NCI-H748 (cell line): ENCODE measurements around the gene ADAMTSL5.
A peak's percentile ranks its signal among the peaks of the same experiment; 100 is the strongest.
"Not testable (repeated sequence)": the region's sequence is repeated elsewhere in the genome, so short reads cannot be mapped to it uniquely, and the experiment has no call there.

Source experiments
- DNase-seq: peaks from one replicate; lab custom pipeline; 2025; ENCODE audit not compliant: unreplicated experiment; lab: John Stamatoyannopoulos, UW

ADAMTSL5 gene, protein sequence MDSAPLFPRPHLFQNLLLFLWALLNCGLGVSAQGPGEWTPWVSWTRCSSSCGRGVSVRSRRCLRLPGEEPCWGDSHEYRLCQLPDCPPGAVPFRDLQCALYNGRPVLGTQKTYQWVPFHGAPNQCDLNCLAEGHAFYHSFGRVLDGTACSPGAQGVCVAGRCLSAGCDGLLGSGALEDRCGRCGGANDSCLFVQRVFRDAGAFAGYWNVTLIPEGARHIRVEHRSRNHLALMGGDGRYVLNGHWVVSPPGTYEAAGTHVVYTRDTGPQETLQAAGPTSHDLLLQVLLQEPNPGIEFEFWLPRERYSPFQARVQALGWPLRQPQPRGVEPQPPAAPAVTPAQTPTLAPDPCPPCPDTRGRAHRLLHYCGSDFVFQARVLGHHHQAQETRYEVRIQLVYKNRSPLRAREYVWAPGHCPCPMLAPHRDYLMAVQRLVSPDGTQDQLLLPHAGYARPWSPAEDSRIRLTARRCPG

DNA sequence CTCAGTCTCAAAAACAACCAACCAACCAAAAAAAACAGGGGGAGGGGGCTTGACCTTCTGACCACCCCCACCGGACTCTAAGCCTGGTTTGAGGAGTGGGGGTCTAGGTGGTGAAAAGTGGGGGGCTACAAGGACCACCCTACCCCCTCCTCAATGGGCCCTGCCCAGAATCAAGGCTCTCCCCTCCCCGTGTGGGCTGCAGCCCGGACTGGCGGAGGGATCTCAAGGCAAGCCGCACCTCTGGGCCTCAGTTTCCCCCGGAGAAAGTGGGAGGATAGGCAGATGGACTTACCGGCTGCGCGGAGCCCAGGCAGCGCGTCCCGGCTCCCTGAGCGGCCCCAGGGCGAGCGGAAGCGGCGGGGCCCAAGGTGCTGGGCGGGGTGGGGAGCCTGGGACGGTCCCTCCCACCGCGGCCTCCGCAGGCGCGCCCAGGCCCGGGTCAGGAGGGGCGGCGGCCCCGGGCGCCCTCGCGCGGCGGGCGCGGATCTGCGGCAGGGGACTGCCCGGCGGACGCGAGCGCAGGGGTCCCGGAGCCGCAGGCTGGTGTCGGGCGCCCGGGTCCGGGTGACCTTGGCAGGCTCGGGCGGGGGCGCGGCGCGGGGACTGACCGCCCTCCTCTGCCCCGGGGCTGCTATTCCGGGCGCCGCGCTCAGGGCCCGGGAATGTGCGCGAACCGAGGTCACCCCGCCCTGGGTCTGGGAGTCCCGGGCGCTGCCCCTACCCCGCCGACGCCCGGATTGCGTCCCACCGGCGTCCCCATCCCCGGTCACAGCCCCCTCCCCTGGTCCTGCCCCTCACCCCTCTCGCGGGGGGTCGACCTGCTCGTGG is at the start of gene ADAMTSL5:
Gene ADAMTSL5, minus strand, starts transcription at position 349 of the 828 bp plus-strand sequence. CDS start 2,076 bp downstream, outside the sequence.
- peak; percentile 9 for DNase-seq

DNA sequence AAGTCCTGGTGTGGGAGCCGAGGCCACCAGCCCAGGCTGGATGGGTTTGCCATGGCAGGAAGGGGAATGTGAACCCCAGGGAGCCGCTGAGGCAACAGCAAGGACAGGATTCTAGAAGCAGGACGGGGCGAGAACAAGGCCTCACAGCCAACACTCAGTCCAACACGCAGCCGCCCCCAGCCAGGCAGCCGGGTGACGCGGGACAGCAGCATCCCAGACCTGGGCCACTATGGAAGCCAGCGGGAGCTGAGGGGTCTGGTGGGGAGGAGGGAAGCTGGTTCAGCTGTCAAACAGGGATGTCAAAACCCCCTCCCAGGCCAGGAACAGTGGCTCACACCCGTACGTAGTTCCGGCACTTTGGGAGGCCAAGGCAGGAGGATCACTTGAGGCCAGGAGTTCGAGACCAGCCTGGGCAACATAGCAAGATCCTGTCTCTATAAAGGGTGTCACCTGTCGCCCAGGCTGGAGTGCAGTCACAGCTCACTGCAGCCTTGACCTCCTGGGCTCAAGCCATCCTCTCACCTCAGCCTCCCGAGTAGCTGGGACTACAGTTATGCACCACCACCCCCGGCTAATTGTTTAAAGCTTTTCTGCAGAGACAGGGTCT is 48.5 kb upstream of the ADAMTSL5 start:
- no peak for DNase-seq

DNA sequence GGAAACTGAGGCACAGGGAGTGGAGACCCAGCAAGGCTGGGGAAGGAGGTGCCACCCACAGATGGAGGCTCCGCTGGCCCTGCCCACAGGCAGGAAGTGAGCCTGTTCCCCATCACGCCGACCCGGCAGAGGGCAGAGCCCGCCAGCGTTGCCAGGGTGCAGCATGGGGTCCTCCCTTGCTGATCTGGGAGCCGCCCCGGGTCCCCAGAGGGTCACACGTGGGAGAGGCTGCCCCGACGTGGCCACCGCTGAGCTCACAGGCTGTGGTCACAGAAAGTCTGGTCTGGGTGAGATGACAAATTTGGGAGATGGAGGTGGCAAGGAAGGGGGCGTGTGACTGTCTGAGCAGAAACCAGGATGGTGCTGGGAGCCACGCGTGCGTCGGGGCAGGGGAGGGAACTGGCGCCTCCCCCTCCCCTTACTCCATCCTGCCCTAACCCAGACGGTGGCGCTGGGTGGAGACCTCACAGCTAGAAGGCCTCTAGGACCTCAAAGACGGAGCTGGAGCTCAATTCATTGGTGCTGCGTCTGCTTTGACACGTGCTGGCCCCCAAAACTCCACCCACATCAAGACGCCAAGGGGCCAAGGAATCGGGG is 47.6 kb upstream of the ADAMTSL5 start:
- DNase-seq = no peak

DNA sequence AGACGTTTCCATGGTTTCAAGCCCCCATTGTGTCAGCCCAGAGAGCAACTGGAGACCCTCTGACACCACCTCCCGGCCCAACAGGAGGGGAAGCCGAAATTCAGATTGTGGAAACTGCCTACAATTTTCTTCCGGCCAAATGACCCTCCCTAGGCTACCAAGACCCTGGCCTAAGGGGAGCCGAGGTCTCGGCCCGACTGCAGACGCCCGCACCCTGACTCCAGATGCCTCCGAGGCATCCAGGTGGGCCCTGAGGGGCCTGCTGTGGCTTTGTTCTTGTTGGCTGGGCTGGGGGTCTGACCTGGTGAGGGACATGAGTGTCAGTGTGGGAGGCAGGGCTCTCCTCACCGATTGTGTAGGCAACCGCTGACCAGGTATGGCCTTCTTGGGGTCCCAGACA is 45.7 kb upstream of the ADAMTSL5 start:
- DNase-seq = no peak

DNA sequence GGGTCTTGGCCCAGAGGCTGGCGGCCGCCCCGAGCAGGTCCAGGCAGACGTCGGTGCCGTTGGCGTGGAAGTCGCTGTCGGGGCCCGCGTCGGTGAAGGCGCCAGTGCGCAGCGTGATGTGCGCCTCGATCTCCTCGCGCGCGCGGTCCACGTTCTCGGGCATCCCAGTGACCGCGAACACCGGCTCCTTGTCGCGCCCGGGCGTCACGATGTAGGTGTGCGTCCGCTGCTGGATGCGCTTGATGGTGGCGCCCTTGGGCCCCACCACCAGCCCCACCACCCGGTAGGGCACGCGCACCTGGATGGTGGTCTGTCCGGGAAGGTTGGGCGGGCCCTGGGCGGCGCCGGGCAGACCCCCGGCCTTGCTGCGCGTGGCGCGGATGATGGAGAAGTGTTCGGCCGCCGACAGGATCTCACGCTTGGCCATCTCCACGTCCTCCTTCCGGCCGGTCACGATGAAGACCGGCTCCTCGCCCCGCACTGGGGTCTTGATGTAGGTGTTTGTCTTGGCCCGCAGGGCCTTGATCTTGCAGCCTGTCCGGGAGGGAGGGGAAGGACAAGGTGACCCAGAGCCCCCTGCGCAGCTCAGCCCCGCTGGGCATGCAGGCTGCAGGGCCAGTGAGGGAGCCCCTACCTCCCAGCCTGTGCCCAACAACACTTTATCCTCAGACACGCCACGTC is 43.7 kb upstream of the ADAMTSL5 start:
- DNase-seq = no peak

DNA sequence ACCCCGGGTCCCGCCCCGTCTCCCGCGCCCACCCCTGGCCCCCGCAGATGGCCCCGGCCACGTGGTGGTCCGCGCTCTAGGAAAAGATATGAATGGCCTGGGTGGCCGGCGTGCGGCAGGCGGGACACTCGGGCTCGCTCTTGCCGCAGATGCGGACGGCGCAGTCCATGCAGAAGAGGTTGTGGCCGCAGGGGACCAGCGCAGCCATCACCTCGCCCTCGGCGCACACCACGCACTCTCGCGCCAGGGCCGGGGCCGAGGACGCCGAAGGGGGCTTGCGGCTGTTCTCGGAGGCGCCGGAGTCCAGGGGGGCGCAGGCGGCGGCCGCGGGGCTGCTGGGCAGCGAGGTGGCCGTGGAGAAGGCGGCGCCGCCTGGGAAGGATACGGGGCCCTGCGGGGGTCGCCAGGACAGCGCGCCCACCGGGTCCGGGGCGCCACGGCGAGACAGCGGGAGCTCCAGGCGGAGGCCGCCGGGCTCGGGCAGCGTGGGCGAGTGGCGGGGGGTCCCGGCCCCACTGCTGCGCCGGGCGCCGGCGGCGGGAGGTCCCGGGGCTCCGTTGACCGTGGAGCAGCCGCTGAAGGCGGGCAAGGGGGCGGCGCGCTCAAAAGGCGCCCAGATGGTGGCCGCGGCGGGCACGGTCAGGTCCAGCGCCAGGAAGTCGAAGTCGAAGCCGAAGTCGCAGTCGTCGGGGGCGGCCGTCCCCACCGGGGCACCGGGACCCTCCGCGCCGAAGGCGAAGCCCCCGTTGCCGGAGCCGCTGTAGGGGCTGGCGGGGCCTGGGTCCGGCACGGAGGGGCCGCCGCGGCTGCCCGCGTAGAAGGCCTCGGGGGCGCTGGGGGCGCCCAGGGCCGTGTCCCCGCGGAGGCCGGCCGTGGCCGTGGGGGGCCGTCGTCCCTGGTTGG is 42.9 kb upstream of the ADAMTSL5 start:
- no peak for DNase-seq

DNA sequence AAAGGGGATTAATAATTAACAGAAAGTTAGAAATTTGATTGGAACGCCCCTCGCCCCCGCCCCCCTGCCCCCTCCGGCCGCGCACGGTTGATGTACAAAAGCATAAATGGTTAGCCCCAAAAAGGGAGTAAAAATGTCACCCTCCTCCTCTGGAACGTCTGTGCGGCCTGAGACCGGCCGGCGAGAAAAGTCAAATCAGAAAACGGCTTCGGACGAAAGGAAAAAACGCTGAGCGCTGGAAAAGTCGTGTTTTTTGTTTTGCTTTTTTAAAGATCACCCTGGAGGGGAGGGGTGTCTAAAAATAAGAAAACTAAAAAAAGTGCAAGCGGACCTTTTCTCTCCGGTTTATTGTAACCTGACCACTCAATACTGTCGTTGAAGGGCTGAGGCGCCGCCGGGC is 42.1 kb upstream of the ADAMTSL5 start:
- no peak for DNase-seq

DNA sequence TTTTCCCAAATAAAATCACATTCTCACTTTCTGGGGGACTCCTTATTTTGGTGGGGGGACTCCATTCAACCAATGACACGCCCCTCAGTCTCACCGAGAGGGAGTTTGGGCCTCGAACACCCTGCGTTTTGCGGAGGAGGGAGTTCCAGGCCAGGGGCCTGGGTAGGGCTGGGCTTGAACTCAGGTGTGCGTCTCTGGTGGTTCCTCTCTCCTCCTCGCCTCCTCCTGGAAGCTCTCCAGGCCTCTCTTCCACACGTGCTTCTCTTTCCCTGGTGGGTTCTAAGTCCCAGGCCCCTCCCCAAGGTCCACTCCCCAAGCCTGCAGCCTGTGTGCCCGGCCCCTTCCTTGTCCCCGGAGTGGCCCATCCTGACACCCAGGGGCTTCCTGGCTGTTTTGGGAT is 40.6 kb upstream of the ADAMTSL5 start:
- DNase-seq = no peak

DNA sequence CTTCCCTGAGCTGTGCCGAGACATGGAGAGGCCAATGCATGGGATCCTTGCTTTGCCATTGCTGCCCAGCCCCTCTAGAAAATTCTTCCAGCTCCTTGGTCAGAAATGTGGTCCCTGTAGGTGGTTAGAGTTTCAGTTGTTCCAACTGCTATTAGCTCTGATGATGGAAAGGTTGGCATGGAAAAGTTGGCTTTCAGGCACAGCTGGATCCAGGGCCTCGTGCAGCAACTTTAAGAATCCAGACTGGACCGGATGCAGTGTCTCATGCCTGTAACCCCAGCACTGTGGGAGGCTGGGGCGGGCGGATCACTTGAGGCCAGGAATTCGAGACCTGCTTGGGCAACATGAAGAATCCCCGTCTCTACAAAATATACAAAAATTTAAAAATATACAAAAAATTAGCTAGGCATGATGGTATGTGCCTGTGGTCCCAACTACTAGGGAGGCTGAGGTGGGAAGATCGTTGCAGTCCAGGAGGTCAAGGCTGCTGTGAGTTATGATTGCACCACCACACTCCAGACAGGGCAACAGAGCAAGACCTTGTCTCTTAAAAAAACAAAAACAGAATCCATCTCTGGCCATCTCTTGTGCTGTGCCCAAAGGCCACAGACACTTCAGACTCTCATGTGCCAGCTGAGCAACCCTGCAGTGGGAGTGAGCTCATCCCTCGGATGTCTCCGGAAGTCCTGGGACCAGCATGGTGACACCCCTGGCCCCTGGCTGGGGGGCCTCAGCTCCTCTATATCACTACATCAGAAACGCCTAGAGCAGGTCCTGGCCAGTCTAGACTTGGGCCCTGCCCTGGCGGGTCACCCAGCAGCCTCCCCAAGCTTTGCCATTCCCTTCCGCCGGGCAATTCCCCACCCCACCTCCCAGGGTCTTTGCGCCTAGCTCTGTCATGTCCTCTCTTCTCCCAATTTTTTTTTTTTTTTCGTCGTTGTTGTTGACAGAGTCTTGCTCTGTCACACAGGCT is 38.5 kb upstream of the ADAMTSL5 start:
- DNase-seq = no peak

DNA sequence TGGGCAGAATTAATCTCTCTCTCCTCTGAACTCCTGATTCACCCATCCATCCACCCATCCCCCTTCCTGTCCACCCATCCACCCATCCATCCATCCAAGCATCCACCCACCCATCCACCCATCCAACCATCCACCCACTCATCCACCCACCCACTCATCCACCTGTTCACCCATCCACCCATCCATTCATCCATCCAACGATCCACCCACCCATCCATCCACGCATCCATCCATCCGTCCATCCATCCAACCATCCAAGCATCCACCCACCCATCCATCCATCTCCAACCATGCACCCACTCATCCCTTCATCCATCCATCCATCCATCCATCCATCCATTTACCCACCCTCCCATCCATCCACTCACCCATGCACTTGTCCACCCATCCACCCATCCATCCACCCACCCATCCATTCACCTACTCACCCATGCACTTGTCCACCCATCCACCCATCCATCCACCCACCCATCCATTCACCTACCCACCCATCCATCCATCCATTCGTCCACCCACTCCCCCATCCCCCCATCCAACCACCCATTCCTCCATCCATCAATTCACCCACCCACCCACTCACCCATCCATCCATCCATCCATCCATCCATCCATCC is 36.6 kb upstream of the ADAMTSL5 start:
- no peak for DNase-seq

DNA sequence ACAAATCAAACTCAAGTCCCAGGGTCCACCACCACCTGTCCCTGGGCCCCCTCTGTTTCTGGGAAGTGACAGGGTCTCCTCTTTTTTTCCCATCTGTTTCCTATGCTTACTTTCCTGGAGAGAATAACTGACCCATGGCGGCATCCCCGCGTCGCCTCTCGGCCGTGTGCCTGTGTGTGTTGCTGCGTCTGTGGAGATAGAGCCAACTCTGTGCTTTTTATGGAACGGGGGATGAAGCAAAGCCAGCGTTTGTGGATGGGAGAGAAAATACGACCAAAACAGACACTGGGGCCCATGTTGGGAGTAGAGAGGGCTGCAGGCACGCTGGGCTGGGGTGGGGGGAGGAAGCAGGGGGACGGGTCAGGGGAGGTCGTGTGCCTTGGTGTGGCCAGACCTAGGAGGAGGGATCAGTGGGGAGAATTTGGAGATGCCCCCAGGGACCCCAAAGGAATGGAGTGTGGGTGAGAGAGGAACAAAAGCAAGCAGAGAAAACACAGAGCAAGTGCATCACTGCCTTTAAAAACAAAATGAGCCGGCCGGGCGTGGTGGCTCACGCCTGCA is 27.6 kb upstream of the ADAMTSL5 start:
- DNase-seq = no peak

DNA sequence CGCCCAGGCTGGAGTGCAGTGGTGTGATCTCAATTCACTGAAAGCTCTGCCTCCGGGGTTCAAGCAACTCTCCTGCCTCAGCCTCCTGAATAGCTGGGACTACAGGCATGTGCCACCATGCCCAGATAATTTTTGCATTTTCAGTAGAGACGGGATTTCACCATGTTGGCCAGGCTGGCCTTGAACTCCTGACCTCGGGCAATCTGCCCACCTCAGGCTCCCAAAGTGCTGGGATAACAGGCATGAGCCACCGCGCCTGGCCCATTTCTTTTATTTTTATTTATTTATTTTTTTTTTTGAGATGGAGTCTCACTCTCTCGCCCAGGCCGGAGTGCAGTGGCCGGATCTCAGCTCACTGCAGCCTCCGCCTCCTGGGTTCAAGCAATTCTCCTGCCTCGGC is 26.9 kb upstream of the ADAMTSL5 start:
- not testable (repeated sequence) for DNase-seq

DNA sequence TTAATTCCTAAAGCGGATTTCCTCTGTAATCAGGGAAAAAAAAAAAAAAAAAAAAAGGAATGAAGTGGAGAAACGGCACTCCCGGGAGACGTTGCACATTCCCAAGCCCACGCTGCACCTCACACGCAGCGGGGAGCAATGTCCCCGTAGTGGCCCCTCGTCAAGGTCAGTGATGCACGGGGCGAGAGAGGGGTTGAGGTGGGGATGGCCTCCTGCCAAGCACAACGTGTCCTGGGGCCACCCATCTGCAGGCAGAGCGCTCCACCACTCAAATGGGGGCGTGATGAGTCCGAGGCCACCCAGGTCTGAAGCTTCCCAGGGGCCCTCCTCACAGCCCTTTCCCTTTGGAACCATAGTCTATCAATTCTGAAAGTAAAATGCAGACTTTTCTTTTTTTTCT is 26.2 kb upstream of the ADAMTSL5 start:
- DNase-seq = no peak

DNA sequence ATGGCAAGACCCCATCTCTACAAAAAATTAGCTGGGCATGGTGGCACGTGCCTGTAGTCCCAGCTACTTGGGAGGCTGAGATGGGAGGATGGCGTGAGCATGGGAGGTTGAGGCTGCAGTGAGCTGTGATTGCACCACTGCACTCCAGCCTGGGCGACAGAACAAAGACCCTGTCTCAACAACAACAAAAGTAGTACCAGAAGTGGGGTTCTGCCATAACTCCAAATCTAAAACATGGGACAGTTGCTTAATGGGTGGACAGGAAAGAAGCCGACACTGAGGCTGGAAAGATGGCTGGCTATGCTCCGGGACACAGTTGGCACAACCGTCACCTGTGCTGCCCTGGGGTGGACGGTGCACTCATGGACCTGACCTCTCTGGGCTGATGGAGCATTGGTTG is 22.9 kb upstream of the ADAMTSL5 start:
- DNase-seq = not testable (repeated sequence)

DNA sequence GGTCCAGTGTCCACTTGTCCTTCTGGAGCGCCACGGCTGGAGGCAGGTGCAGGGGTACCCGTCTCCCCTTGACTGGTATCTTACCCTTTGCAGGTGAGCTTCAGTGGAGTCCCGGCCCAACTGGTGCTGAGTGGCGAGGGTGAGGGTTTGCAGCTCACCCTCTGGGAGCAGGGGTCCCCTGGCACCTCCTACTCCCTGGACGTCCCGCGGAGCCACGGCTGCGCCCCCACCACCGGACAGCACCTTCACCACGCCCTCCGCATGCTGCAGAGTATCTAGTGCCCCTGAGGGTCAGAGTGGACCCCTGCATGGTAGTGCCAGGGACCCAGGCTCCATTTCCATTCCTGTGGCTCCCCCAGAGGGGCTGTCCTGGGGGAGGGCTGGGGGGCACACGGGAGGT is 22.2 kb upstream of the ADAMTSL5 start:
- no peak for DNase-seq

DNA sequence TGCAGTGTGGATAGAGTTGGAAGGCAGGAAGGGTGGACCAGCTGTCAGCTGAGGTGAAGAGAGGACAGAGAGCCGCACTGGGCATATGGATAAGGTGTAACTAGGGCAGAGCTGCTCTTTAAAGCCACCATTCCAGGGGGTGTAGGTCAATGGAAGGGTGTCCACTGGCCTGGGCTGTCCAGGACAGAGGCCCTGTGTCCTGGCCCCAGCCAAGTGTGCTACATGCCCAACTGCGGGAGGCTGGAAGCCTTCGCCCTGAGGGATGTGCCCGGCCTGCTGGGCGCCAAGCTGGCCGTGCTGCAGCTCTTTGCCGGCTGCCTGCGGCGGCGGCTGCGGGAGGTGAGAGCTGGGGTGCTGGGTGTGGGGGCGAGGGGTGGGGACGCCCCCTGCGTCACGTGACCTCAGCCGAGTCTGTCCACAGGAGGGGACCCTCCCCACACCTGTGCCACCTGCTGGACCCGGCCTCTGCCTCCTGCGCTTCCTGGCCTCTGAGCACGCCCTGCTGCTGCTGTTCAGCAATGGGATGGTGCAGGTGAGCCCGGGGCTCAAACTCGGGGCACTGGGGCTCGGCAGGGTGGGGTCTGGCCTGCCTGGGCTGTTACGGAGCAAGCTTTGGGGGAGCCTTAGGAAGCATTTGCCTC is 20.8 kb upstream of the ADAMTSL5 start:
- no peak for DNase-seq

DNA sequence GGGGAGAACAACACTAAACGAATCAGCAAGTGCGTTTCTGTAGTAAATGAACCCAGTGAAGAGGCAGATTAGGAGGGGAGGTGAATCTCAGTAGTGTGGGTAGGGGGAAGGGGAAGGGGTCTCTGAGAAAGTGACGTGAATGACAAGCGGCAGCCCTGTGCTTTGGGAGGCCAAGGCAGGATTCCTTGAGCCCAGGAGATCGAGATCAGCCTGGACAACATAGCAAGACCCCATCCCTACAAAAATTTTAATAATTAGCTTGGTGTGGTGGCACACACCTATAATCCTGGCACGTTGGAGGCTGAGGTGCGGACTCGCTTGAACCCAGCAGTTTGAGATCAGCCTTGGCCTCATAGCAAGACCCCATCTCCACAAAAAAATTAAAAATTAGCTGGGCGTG is 19.2 kb upstream of the ADAMTSL5 start:
- DNase-seq = no peak
